Erythroblast (primary cell): ENCODE results near the gene CORO2A.

Source experiments
- GATA1 ChIP-seq: IDR thresholded peaks from 2 replicates; pipeline ENCODE4 v1.6.1; 2011; ENCODE audit warnings: low read depth, mild to moderate bottlenecking, control low read depth, low read length, moderate library complexity
- POLR2A ChIP-seq: IDR thresholded peaks from 2 replicates; pipeline ENCODE4 v1.6.1; 2011; ENCODE audit warnings: mild to moderate bottlenecking, low read length

GRCh38 chr9:98134702-98135557, 57.5 kb downstream of the CORO2A start:
- TF ChIP-seq POLR2A (no peak), GATA1 (no peak)
